GM12865 (cell line): Measurements from ENCODE around the gene YPEL2.

Experiments used
- DNase-seq: peaks from one replicate; pipeline ENCODE4 v3.0.0; 2010; ENCODE audit warnings: low read depth
- H3K4me3 ChIP-seq: 2 replicates; pipeline ENCODE4 v1.5.1; 2011; ENCODE audit warnings: mild to moderate bottlenecking, low read depth, low read length, control low read depth
- TF ChIP-seq, protein P1 (sequence below): IDR thresholded peaks from 2 replicates; pipeline ENCODE4 v1.5.1; 2011; ENCODE audit warnings: low read length, control low read depth, low read depth, inconsistent platforms; ENCODE audit not compliant: insufficient read depth; ENCODE audit errors: missing control alignments

YPEL2 gene

DNA sequence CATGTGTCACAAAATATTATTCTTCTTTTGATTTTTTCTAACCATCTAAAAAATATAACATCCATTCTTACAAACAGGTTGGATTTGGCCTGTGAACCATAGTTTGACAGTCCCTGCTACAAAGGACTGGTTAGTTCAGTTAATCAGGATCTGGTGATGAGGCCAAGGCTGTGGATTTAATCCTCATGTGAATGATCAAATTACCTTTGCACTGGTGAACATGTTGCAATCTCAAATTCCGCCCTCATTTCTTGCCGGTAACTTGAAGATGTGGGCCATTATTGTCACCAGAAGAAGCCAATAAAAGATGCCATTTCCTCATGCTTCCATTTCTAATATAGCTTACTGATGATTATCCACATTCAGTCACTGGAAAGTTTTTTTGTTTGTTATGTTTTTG is 35.3 kb upstream of the YPEL2 start:
- TF ChIP-seq, protein P1, sequence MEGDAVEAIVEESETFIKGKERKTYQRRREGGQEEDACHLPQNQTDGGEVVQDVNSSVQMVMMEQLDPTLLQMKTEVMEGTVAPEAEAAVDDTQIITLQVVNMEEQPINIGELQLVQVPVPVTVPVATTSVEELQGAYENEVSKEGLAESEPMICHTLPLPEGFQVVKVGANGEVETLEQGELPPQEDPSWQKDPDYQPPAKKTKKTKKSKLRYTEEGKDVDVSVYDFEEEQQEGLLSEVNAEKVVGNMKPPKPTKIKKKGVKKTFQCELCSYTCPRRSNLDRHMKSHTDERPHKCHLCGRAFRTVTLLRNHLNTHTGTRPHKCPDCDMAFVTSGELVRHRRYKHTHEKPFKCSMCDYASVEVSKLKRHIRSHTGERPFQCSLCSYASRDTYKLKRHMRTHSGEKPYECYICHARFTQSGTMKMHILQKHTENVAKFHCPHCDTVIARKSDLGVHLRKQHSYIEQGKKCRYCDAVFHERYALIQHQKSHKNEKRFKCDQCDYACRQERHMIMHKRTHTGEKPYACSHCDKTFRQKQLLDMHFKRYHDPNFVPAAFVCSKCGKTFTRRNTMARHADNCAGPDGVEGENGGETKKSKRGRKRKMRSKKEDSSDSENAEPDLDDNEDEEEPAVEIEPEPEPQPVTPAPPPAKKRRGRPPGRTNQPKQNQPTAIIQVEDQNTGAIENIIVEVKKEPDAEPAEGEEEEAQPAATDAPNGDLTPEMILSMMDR: no peak
- no peak overlapping the region for H3K4me3 ChIP-seq
- DNase-seq: no peak

DNA sequence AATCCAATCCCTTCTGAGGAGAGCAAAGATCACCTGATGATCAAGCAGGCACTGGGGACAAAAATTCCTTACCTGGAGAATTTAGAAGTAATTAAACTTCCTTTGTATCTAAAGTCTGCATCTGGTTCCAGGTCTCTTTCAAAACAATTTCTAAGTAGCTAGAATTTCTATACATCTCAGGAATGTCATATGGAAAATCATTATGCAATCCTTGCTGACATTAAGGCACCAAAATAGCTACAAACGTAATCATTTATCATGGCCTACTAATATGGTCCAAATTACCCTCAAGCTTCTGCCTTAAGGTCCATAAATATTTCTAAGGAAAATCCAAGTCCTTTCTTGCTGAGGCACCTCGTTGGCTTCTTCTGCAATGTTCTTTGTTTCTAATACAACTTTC is 32.9 kb upstream of the YPEL2 start:
- no peak overlapping the region for H3K4me3 ChIP-seq
- no peak for DNase-seq
- TF ChIP-seq, protein P1: no peak

DNA sequence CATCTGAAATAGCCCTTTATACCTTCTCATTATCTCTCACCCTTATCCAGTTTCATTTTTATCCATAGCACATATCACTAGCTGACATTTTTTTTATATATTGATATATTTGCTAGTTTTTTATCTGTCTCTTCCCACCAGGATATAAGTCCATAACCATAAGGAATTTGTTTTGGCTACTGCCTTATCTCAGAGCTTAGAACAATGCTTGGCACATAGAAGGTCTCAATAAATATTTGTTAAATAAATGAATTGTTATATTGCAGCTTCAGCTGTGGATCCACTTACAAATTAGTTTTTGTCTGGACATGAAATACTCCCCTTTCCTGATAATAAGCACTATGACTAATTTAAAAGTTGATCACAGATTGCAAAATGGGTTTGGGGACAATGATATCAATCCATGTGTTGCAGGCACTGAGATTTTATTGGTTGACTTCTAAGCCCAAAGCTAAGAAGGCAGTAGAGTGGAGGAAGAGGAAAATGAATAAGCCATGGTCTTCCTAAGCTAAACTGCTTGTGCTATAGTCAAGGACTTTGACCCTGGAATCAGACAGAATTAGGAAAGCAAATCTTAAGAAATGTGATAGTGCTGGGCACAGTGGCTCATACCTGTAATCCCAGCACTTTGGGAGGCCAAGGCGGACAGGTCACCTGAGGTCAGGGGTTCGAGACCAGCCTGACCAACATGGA is 31.9 kb upstream of the YPEL2 start:
- DNase-seq: no peak
- TF ChIP-seq, protein P1: no peak

DNA sequence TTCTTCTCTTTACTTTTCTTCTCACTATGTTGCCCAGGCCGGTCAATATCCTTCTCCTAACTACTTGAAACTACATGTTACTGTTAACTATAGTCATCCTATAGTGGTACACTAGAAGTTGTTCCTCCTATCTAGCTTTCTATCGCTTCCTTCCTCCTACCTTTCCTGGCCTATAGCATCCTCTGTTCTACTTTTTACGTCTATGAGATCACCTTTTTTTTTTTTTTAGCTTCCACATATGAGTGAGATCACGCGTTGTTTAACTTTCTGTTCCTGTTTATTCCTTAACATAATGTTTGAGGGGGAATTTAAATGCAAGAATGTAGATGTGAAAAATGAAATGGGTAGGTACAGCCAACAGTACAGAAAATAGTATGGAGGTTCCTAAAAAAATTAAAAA is 30.5 kb upstream of the YPEL2 start:
- no peak for DNase-seq
- TF ChIP-seq, protein P1: no peak
- H3K4me3 ChIP-seq: no peak overlapping the region

More for the DNA sequence above, 31.9 kb upstream of the YPEL2 start:
- no peak overlapping the region for H3K4me3 ChIP-seq

DNA sequence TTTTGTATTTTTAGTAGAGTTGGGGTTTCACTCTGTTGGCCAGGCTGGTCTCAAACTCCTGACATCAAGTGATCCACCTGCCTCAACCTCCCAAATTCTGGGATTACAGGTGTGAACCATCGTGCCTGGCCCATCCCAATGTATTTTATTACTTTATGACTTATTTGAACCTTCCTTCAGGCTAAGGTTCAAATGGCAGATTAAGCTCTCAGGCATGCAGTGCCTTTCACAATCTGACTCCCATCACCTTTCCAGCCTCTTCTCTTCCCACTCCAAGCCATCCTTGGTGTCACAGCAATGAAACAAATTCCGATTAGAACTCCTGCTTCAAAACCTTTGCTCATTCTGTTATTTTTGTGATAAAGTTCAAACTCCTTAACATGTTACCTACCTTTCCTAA is 26.6 kb upstream of the YPEL2 start:
- TF ChIP-seq, protein P1: no peak
- no peak overlapping the region for H3K4me3 ChIP-seq
- DNase-seq: no peak

DNA sequence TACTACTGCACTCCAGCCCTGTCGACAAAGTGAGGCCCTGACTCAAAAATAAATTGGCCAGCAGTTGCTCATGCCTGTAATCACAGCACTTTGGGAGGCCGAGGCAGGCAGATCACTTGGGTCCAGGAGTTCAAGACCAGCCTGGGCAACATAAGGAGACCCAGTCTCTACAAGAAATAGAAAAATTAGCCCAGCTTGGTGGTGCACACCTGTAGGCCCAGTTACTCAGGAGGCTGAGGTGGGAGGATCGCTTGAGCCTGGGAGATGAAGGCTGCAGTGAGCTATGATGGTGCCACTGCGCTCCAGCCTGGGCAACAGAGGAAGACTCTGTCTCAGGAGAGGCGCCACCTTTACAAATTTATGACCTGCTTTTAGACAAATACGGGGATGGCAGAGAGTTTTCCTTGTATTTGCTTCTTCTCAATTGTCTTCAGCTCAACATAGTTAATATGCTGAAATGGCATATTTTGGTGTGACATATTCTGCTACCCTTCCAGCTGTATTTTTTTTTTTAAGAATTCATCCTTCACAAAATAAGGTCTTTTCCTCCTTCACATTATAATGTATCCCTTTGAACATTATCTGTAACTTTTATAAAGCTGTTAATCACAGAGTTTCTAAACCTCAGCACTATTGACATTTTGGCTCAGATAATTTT is 21.1 kb upstream of the YPEL2 start:
- TF ChIP-seq, protein P1: no peak

More for the DNA sequence above, 21.1 kb upstream of the YPEL2 start:
- H3K4me3 ChIP-seq: no peak overlapping the region
- DNase-seq: no peak
